ENCODE measurements around the gene METTL3.

Gene METTL3

GRCh38 chr14:21498540-21499526, 12.3 kb downstream of the METTL3 start:
- Histone ChIP-seq H3K9me3 (ENCODE audit: control insufficient read depth, low read length) (no peaks in the 10 kb centered on the region), H3K4me1 (ENCODE audit: control insufficient read depth, insufficient read depth, low read length) (no peaks in the 10 kb centered on the region), H3K27me3 (ENCODE audit: control insufficient read depth, insufficient read depth, low read length) (no peaks in the 10 kb centered on the region), H3K4me3 (ENCODE audit: low read length) (no peak overlapping the region), H3K9ac (ENCODE audit: low read length) (no peak overlapping the region), H3K36me3 (ENCODE audit: control insufficient read depth, insufficient read depth, low read length) (peaks cover 7% of the 10 kb centered on the region)

DNA sequence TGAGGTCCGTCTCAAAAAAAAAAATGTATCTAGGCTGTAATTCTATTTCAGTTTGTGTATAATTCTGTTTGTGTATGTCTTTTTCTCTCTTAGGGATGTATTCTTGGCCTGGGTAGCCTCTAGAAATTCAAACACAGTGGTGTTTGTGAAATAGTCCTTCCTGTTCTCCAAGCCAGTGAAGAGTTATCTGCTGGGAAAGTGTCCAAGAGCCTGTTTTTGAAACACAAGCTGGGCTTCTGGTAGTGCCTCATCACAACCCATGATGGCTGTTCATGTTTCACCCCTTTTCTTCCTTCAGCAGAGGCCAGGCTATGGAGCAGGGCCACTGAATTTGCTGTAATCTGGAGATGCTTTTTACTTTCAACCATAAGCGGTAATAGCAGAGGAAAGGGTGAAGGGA, 14.7 kb downstream of the METTL3 start:
- Histone ChIP-seq H3K36me3 (ENCODE audit: control insufficient read depth, insufficient read depth, low read length) (no peaks in the 10 kb centered on the region), H3K4me1 (ENCODE audit: control insufficient read depth, insufficient read depth, low read length) (no peaks in the 10 kb centered on the region), H3K27me3 (ENCODE audit: control insufficient read depth, insufficient read depth, low read length) (no peaks in the 10 kb centered on the region), H3K9me3 (ENCODE audit: control insufficient read depth, low read length) (no peaks in the 10 kb centered on the region), H3K4me3 (ENCODE audit: low read length) (no peak overlapping the region), H3K9ac (ENCODE audit: low read length) (no peak overlapping the region)

- H3K4me3 ChIP-seq (ENCODE audit: low read length) = no peak overlapping the region
- H3K27me3 ChIP-seq (ENCODE audit: control insufficient read depth, insufficient read depth, low read length) = no peaks in the 10 kb centered on the region
- no peaks in the 10 kb centered on the region for H3K36me3 ChIP-seq (ENCODE audit: control insufficient read depth, insufficient read depth, low read length)
- H3K4me1 ChIP-seq (ENCODE audit: control insufficient read depth, insufficient read depth, low read length) = no peaks in the 10 kb centered on the region
- no peak overlapping the region for H3K9ac ChIP-seq (ENCODE audit: low read length)
- H3K9me3 ChIP-seq (ENCODE audit: control insufficient read depth, low read length) = no peaks in the 10 kb centered on the region
These were observed 16.0 kb downstream of the METTL3 start for GRCh38 chr14:21494902-21495762.

GRCh38 chr14:21486640-21487087, 24.5 kb downstream of the METTL3 start:
- Histone ChIP-seq H3K9me3 (ENCODE audit: control insufficient read depth, low read length) (no peaks in the 10 kb centered on the region), H3K4me1 (ENCODE audit: control insufficient read depth, insufficient read depth, low read length) (no peaks in the 10 kb centered on the region), H3K27me3 (ENCODE audit: control insufficient read depth, insufficient read depth, low read length) (no peaks in the 10 kb centered on the region), H3K9ac (ENCODE audit: low read length) (no peak overlapping the region), H3K4me3 (ENCODE audit: low read length) (no peak overlapping the region), H3K36me3 (ENCODE audit: control insufficient read depth, insufficient read depth, low read length) (peaks cover 6% of the 10 kb centered on the region)

GRCh38 chr14:21476925-21477681, 34.0 kb downstream of the METTL3 start, which contains the start of the genes RAB2B and TOX4:
Gene RAB2B, minus strand, starts transcription at chr14:21476959. Its CDS starts 87 bp downstream, at chr14:21476872.
Gene TOX4, plus strand, starts transcription at chr14:21477195. Its CDS starts 84 bp downstream, at chr14:21477279.
- H3K4me3 ChIP-seq (ENCODE audit: low read length) = peak within 1 kb of the TSS; percentile 99
- H3K36me3 ChIP-seq (ENCODE audit: control insufficient read depth, insufficient read depth, low read length) = no peaks in the 10 kb centered on the region
- H3K27me3 ChIP-seq (ENCODE audit: control insufficient read depth, insufficient read depth, low read length) = no peaks in the 10 kb centered on the region
- no peaks in the 10 kb centered on the region for H3K4me1 ChIP-seq (ENCODE audit: control insufficient read depth, insufficient read depth, low read length)
- no peaks in the 10 kb centered on the region for H3K9me3 ChIP-seq (ENCODE audit: control insufficient read depth, low read length)
- H3K9ac ChIP-seq (ENCODE audit: low read length) = peak within 1 kb of the TSS; percentile 90

GRCh38 chr14:21476523-21476924, 34.6 kb downstream of the METTL3 start:
- peak overlapping the region; percentile 99 for H3K4me3 ChIP-seq (ENCODE audit: low read length)
- no peaks in the 10 kb centered on the region for H3K4me1 ChIP-seq (ENCODE audit: control insufficient read depth, insufficient read depth, low read length)
- H3K9ac ChIP-seq (ENCODE audit: low read length) = peak overlapping the region; percentile 90
- no peaks in the 10 kb centered on the region for H3K9me3 ChIP-seq (ENCODE audit: control insufficient read depth, low read length)
- H3K27me3 ChIP-seq (ENCODE audit: control insufficient read depth, insufficient read depth, low read length) = no peaks in the 10 kb centered on the region
- H3K36me3 ChIP-seq (ENCODE audit: control insufficient read depth, insufficient read depth, low read length) = no peaks in the 10 kb centered on the region

DNA sequence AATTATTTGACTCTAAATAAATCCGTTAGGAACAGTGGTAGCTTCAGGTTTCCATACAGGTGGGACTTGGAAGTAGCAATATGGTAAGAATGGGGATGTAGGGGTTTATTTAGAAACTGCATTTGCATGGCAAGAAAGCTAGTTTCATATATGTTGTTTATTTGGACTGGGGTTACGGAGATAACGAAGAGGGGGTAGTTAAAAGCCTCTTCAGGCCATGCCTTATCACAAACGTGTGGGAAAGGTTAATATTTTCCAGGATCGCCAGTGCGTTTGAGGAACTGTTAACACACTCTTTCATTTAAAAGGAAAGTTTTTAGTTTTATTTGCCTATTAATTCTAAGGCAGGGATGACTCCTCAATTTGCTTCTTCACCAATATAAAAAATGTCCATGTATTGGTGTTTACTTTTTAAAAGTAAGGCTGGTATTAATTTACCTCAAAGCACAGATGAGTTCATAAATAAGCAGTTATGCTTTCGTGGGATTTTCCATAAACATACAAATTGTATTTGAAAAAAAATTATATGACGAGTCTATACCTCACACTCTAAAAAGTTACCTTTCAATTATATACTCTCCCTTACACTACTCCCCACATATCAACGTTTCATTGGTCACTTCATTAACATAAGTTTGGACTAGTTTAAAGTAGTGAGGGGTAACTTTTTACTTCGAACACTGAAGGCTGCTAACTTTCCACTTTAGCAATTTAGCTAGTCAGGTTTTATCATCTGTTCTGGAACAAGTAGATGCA, 35.2 kb downstream of the METTL3 start:
- Histone ChIP-seq H3K4me1 (ENCODE audit: control insufficient read depth, insufficient read depth, low read length) (no peaks in the 10 kb centered on the region), H3K9me3 (ENCODE audit: control insufficient read depth, low read length) (no peaks in the 10 kb centered on the region), H3K9ac (ENCODE audit: low read length) (peak overlapping the region; percentile 90), H3K36me3 (ENCODE audit: control insufficient read depth, insufficient read depth, low read length) (no peaks in the 10 kb centered on the region), H3K27me3 (ENCODE audit: control insufficient read depth, insufficient read depth, low read length) (no peaks in the 10 kb centered on the region), H3K4me3 (ENCODE audit: low read length) (peak overlapping the region; percentile 99)

- no peaks in the 10 kb centered on the region for H3K4me1 ChIP-seq (ENCODE audit: control insufficient read depth, insufficient read depth, low read length)
- H3K9me3 ChIP-seq (ENCODE audit: control insufficient read depth, low read length) = no peaks in the 10 kb centered on the region
- no peaks in the 10 kb centered on the region for H3K27me3 ChIP-seq (ENCODE audit: control insufficient read depth, insufficient read depth, low read length)
- H3K4me3 ChIP-seq (ENCODE audit: low read length) = no peak overlapping the region
- no peaks in the 10 kb centered on the region for H3K36me3 ChIP-seq (ENCODE audit: control insufficient read depth, insufficient read depth, low read length)
- no peak overlapping the region for H3K9ac ChIP-seq (ENCODE audit: low read length)
These were observed 43.5 kb downstream of the METTL3 start for GRCh38 chr14:21467616-21468015.

GRCh38 chr14:21455912-21456667, 55.0 kb downstream of the METTL3 start, which contains the start of gene CHD8:
Gene CHD8, minus strand, starts transcription at chr14:21456123. Its CDS starts 24,480 bp downstream, at chr14:21431643.
- Histone ChIP-seq H3K27me3 (ENCODE audit: control insufficient read depth, insufficient read depth, low read length) (no peaks in the 10 kb centered on the region), H3K36me3 (ENCODE audit: control insufficient read depth, insufficient read depth, low read length) (no peaks in the 10 kb centered on the region), H3K9me3 (ENCODE audit: control insufficient read depth, low read length) (no peaks in the 10 kb centered on the region), H3K4me3 (ENCODE audit: low read length) (peak within 1 kb of the TSS; percentile 90), H3K9ac (ENCODE audit: low read length) (peak within 1 kb of the TSS; percentile 85), H3K4me1 (ENCODE audit: control insufficient read depth, insufficient read depth, low read length) (peaks cover 12% of the 10 kb centered on the region)

- no peaks in the 10 kb centered on the region for H3K9me3 ChIP-seq (ENCODE audit: control insufficient read depth, low read length)
- peak overlapping the region; percentile 90 for H3K4me3 ChIP-seq (ENCODE audit: low read length)
- no peaks in the 10 kb centered on the region for H3K36me3 ChIP-seq (ENCODE audit: control insufficient read depth, insufficient read depth, low read length)
- peak overlapping the region; percentile 85 for H3K9ac ChIP-seq (ENCODE audit: low read length)
- no peaks in the 10 kb centered on the region for H3K27me3 ChIP-seq (ENCODE audit: control insufficient read depth, insufficient read depth, low read length)
- peaks cover 14% of the 10 kb centered on the region for H3K4me1 ChIP-seq (ENCODE audit: control insufficient read depth, insufficient read depth, low read length)
These were observed 55.6 kb downstream of the METTL3 start for GRCh38 chr14:21455592-21455911.
